Panc1 (cell line): ENCODE measurements around the gene LTO1. TPM values are rescaled to one million over a fixed set of nuclear protein-coding genes. Genes with fewer than 3 reads are reported as not detected.
A peak's percentile ranks its signal among the peaks of the same experiment; 100 is the strongest.

Experiments
- ATAC-seq: fragments of 200-7000 bp; cut with Tn5 transposase; 2 replicates; pipeline ENCODE4 v1.9.1; 2020; ENCODE audit warnings: mild to moderate bottlenecking, moderate library complexity
- BruUV-seq: library from RNA; stranded (reverse); fragments of 400-500 nt; replicated peaks from 2 replicates; lab custom pipeline; 2021; lab: Mats Ljungman, UMichigan
- CTCF ChIA-PET: fragments of 300-600 bp; sonication (Branson Sonifier 250); formaldehyde crosslinking; loops from one replicate; lab custom pipeline; 2022; ENCODE audit warnings: antibody characterized with exemption; lab: Charles Lee
- POLR2A ChIA-PET: fragments of 300-600 bp; sonication (Branson Sonifier 250); formaldehyde crosslinking; loops from one replicate; lab custom pipeline; 2022; ENCODE audit warnings: antibody characterized with exemption; lab: Charles Lee
- DNase-seq: peaks from one replicate; pipeline ENCODE4 v3.0.0-alpha.2; 2010; ENCODE audit warnings: low read depth, low spot score
- H3K27ac ChIP-seq: 2 replicates; pipeline ENCODE4 v1.5.1; 2011; ENCODE audit warnings: mild to moderate bottlenecking, low read length, inconsistent platforms
- H3K27me3 ChIP-seq: fragments of 200-500 bp; sonication (Bioruptor generic); 2 replicates; pipeline ENCODE4 v1.6.0; 2014; ENCODE audit warnings: low read length, inconsistent platforms; ENCODE audit not compliant: control insufficient read depth, insufficient read depth
- H3K36me3 ChIP-seq: fragments of 200-500 bp; sonication (Bioruptor generic); 2 replicates; pipeline ENCODE4 v1.5.1; 2014; ENCODE audit warnings: inconsistent platforms, mild to moderate bottlenecking, low read length, moderate library complexity; ENCODE audit not compliant: control insufficient read depth, insufficient read depth
- H3K4me1 ChIP-seq: 2 replicates; pipeline ENCODE4 v1.5.1; 2011; ENCODE audit warnings: inconsistent platforms, mild to moderate bottlenecking, low read length, moderate library complexity; ENCODE audit not compliant: control insufficient read depth, insufficient read depth
- H3K4me3 ChIP-seq, 2 experiments: 2 replicates each; pipeline ENCODE4 v1.5.1; 2011 to 2012; ENCODE audit warnings: low read depth in 2 of 2, low read length in 2 of 2, mild to moderate bottlenecking in 2 of 2, inconsistent platforms in 1 of 2, moderate library complexity in 1 of 2
- H3K9me3 ChIP-seq: fragments of 200-500 bp; sonication (Bioruptor generic); 2 replicates; pipeline ENCODE4 v1.5.1; 2014; ENCODE audit warnings: low read depth, mild to moderate bottlenecking, inconsistent platforms, low read length, moderate library complexity; ENCODE audit not compliant: control insufficient read depth, insufficient read depth
- CTCF ChIP-seq: fragments of 450-650 bp; IDR thresholded peaks from 2 replicates; pipeline ENCODE4 v1.5.1; 2017; ENCODE audit warnings: mild to moderate bottlenecking
- POLR2AphosphoS5 ChIP-seq: IDR thresholded peaks from 2 replicates; pipeline ENCODE4 v1.6.1; 2012; ENCODE audit warnings: mild to moderate bottlenecking, low read depth, low read length, moderate library complexity
- REST ChIP-seq, 2 experiments: IDR thresholded peaks; 2 replicates each; pipeline ENCODE4 v1.6.1; 2011 to 2012; ENCODE audit warnings: low read depth in 2 of 2, control low read depth in 1 of 2, low read length in 1 of 2, mild to moderate bottlenecking in 1 of 2, moderate library complexity in 1 of 2; ENCODE audit not compliant: insufficient read depth in 1 of 2
- SIN3A ChIP-seq: IDR thresholded peaks from 2 replicates; pipeline ENCODE4 v1.6.1; 2012; ENCODE audit warnings: low read depth, mild to moderate bottlenecking, low read length, moderate library complexity, borderline replicate concordance; ENCODE audit not compliant: insufficient read depth
- TCF7L2 ChIP-seq: IDR thresholded peaks from 2 replicates; pipeline ENCODE4 v1.6.1; 2011; ENCODE audit warnings: mild to moderate bottlenecking, low read depth, low read length, inconsistent platforms
- in situ Hi-C: cut with HindIII; loops from 2 replicates; pipeline ENCODE4 v1.10.0; 2016; ENCODE audit warnings: low sequenced_read_pairs, low pct_unique_long_range_greater_than_20kb
- intact Hi-C: fragments of 100-400 bp; cut with micrococcal nuclease; formaldehyde crosslinking; loops from one replicate; pipeline ENCODE4 v1.10.0; 2022; ENCODE audit not compliant: unreplicated experiment
- total RNA-seq: library from RNA; stranded (reverse); gene quantifications from one replicate; pipeline ENCODE4 v1.2.1, GENCODE V29; 2021; ENCODE audit not compliant: unreplicated experiment

The LTO1 gene
- total RNA-seq, 1 experiment from 2014 or later: 28.7 TPM

GRCh38 chr11:69662021-69662698 is 13.0 kb downstream of the LTO1 start:
- TF ChIP-seq POLR2AphosphoS5 (no peak), TCF7L2 (no peak), REST (IDR thresholded peaks at IDR 0.05; ENCODE audit: insufficient read depth in 1 of 2, low read depth in 2 of 2, low read length in 1 of 2) (no peak), SIN3A (no peak), CTCF (no peak)
- Histone ChIP-seq H3K4me3 (no peak overlapping the region), H3K4me1 (no peaks in the 10 kb centered on the region; the same call in 1 of the 2 replicates), H3K27me3 (no peaks in the 10 kb centered on the region), H3K9me3 (no peaks in the 10 kb centered on the region), H3K36me3 (no peaks in the 10 kb centered on the region), H3K27ac (no peak overlapping the region)
- ChIA-PET POLR2A (no interaction called here), CTCF (interaction anchor here (0.6 to 1.2 kb wide), 3 partner anchors 8 to 584 kb away, joined by 3 to 5 read pairs (median 3); no protein-coding TSS in a partner anchor)
- intact Hi-C loops (no loop called here), in situ Hi-C loops (no loop called here)
- DNase-seq (no peak), ATAC-seq (peak; percentile 63; the same call in 1 of the 2 replicates)
- BruUV-seq: no TSS peak

GRCh38 chr11:69661413-69661715 is 13.8 kb downstream of the LTO1 start:
- H3K9me3 ChIP-seq: no peaks in the 10 kb centered on the region
- H3K27me3 ChIP-seq: no peaks in the 10 kb centered on the region
- no peak overlapping the region for H3K4me3 ChIP-seq
- BruUV-seq: no TSS peak
- ChIA-PET CTCF (interaction anchor here (0.6 to 1.2 kb wide), 2 partner anchors 9 to 182 kb away, joined by 5 to 9 read pairs; no protein-coding TSS in a partner anchor), POLR2A (no interaction called here)
- no peak for TF ChIP-seq POLR2AphosphoS5
- no peak for TF ChIP-seq SIN3A
- no peaks in the 10 kb centered on the region for H3K36me3 ChIP-seq
- intact Hi-C loops (no loop called here), in situ Hi-C loops (no loop called here)
- DNase-seq: no peak
- no peak overlapping the region for H3K27ac ChIP-seq
- no peaks in the 10 kb centered on the region; the same call in 1 of the 2 replicates for H3K4me1 ChIP-seq
- ATAC-seq: no peak

GRCh38 chr11:69660001-69660500 is 15.1 kb downstream of the LTO1 start:
- TF ChIP-seq TCF7L2 (no peak), SIN3A (no peak), REST (IDR thresholded peaks at IDR 0.05; ENCODE audit: insufficient read depth in 1 of 2, low read depth in 2 of 2, low read length in 1 of 2) (no peak), POLR2AphosphoS5 (no peak), CTCF (no peak)
- no TSS peak for BruUV-seq
- Histone ChIP-seq H3K4me1 (peaks cover 6% of the 10 kb centered on the region), H3K36me3 (no peaks in the 10 kb centered on the region), H3K27ac (no peak overlapping the region), H3K9me3 (no peaks in the 10 kb centered on the region), H3K27me3 (no peaks in the 10 kb centered on the region), H3K4me3 (no peak overlapping the region)
- intact Hi-C loops: no loop called here
- no peak for ATAC-seq
- in situ Hi-C loops: no loop called here
- ChIA-PET CTCF (no interaction called here), POLR2A (no interaction called here)
- DNase-seq: no peak
